HG03064 (cell line): ENCODE results near the gene CHAF1A.

Source experiments
- ATAC-seq: cut with Tn5 transposase; IDR thresholded peaks from one replicate; pipeline ENCODE4 v1.9.1; 2021; ENCODE audit warnings: low read depth; ENCODE audit not compliant: unreplicated experiment

Gene CHAF1A

DNA sequence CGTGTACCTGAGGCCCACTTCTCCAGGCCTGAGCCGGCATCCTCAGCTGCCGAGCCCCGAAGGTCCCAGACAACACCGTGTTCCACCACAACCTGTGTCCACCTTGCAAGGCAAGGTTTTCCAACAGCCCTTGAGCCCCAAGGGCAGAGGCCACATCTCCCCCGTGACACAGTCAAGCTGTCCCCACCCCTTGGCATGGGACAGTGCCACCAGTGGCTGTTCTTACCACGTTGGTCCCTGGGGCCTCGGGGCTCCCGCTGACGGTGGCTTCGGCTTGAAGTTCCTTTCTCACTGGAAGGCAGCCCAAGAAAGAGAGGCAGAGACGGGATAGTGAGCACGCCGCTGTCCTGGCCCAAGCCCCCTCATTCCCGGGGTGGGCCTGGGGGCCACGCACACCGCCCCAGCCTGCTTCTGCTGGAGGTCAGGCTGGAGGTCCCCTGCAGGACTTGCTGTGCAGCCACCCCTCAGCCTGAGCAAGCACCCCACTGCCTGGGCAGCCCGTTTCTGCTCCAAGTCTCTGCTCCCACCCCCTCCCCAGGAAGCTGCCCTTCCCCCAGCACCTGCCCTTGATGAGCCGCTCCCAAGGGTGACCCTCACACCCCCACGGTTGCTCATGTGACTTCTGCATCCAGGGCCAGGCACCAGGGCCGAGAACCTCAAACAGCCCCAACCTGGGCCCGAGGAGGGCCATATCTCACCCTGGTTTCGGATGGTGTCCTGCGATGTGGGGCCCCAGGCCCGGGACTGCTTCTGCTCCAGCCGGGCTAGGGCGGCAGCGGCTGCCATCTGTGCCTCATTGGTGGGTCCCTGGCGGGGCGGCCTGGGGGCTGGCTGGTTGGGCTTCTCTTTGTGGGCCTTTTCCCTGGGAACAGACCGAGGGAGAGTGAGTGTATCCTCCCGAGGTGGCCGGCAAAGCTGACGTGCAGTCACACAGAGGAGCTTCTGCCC is 51.1 kb downstream of the CHAF1A start:
- ATAC-seq: no peak

DNA sequence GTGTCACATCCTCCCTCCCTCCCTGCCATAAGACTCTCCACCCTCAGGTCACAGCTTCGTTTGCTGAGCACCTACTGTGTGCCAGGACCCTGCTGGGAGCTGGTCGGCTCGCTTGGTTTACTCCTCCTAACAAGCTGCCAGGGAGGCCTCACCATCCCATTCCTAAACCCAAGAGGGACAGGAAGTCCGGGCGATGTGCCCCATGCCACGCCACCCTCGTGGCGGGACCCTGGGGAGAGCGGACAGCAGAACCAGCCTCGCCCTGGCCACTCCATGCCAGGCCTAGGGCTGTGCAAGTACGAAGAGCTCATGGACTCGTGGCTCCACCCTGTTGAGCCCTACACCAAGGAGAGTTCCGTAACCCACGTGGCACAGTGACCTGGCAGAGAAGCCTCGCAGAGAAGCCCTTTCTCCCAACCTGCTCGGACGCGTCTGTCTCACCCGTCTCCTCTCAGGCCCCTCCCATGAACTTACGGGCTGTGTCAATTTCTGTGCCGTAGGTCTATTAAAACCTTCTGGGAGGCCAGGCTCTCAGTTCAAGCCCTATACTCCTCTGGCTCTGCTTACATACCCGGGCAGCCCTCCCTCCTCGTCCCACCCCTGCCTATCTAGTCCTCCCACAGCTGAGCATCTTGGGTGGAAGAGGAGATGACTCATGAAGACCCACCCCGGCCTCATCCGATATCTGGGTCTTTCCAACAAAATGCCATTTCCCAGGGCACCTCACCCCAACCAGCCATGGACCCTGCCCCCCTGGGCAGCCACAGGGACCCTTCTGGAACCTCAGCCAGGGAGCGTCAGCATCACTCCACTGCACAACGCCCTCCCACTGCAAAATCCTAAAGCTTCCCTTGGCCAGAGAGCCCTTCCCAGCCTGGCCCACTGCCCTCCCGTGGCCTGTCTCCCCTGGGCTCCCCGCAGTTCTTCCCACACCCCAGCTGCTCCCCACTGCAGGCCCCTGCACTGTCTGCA is 52.6 kb downstream of the CHAF1A start:
- ATAC-seq: no peak

DNA sequence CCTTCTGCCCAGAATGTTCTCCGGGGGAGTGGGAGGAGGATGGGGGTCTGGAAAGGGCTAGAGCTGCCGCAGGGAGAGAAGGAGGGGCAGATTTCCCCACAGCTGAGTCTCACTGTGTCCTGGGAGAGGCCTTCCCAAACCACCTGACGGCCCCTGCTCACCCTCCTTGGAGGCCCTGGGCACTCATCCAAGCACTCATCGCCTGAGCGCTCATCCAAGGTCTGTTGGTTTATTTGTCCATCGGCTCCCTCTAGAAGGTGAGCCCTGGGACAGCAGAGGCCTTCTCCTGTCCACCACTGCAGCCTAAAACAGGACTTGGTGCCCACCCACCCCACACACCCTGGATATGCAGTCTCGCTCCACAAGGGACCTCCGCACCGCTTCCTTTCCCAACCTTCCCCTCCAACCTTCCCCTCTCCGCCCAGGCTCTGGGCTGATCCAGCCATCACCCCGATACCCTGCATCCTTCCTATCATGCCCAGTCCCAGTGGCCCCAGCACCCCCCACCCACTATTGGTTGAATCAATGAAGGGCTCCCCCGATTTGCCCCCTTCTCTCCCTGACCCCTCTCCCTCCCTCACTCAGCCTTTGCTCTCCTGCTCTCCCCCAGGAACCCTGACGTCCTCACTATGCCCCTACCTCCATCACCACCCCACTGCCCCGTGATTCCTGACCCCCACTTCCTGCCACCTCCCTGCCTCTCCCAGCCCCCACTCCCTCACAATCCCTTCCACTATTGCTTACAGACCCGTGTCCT is 53.5 kb downstream of the CHAF1A start:
- no peak for ATAC-seq

DNA sequence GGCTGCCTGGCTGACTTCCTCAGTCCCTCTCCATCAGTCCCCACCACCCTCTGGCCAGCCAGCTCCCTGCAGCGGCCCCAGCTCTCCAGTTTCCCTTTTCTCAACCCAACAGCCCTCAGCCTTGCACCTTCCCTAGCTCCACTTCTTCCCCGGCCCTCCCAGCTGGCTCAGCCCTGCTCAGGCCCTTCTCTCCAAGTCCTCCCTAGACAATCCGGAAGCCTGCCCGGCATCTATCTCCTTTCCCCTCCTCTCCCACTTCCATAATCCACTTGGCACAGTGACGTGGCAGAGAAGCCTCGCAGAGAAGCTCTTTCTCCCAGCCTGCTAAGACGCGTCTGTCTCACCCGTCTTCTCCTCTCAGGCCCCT is 54.0 kb downstream of the CHAF1A start:
- ATAC-seq: no peak

DNA sequence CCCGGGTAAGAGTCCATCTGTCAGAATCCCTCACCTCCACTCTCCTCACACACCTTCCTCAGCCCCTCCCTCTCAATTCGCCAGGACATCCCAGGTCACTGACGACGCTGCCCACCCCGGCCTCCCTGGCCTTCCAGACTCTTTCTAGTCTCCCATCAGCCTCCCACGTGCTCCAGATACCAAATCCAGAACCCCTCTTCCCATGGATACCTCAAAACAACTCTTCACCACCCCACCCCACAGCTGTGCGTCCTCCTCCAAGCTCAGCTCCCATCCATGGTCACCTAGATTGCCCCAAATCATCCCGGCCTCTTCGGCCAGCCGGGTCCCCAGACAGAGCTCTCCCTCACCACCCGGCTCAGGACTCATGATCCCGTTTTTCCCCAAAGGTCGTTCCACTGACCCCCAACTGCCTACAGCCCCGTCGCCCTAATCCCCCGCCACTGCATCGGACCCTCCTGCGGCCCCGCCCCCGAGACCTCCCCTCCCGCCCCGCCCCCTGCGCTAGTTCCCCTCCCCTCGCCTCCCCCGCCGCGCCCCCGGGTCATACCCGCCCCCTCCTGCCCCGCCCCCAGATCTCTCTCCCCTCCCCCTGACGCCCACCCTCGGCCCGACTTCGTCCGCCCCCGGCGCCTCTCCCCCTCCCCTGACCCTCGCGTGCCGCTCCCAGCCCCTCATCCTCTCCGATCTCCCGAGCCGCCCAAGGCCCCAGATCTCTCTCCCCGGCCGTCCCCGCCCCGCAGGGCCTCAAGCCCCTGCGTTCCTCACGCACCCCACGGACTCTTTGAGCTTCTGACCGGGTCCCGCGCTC is 54.6 kb downstream of the CHAF1A start:
- no peak for ATAC-seq

DNA sequence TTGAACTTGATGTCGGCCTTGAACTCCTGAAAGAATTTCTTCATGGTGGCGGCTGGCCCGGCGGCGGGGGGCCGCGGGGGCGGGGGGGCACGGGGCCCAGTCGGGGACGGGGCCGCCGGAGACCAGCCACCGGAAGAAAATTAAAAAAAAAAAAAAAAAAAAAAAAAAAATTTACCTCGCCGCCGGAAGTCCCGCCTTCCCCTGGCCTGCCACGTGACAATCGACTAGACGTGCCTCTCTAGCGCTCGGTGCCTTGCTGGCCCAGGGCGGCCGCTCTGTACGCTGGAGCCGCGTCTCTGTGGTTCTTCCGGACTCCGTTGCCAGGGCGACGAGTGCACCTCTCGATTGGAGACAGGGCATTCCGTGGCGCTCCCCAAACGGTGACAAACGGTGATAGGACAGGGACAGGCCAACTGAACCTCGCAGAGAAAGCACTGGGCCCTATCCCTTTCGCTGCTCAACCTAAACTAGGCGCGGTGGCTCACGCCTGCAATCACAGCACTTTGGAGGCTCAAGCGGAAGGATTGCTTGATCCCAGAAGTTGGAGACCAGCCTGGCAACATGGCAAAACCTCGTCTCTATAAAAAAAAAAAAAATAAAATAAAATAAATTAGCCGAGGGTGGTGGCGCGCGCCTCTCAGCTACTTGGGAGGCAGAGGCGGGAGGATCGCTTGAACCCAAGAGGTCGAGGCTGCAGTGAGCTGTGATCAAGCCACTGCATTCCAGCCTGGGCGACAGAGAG is 55.4 kb downstream of the CHAF1A start, which contains the start of gene UBXN6:
UBXN6 (minus strand) TSS at position 141 of the 742 bp plus-strand sequence; CDS start at position 44, 97 bp downstream.
- peak; percentile 70 for ATAC-seq

DNA sequence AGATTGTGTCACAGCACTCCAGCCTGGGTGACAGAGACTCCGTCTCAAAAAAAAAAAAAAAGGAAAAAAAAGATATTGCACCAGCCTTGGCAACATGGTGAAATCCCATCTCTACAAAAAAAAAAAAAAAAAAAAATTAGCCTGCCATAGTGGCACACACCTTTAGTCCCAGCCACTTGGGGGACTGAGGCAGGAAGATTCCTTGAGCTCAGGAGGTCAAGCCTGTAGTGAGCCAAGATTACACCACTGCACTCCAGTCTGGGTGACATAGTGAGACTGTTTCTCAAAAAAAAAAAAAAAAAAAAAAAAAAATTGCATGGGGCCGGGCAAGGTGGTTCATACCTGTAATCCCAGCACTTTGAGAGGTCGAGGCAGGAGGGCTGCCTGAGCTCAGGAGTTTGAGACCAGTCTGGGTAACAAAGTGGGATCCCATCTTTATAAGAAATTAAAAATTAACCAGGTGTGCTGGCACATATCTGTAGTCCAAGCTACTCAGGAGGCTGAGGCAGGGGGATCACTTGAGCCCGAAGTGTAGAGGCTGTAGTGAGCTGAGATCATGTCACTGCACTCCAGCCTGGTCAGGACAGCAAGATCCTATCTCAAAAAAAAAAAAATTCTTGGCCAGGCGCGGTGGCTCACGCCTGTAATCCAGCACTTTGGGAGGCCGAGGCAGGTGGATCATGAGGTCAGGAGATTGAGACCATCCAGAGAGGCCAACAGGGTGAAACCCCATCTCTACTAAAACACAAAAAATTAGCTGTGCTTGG is 62.6 kb downstream of the CHAF1A start:
- no peak for ATAC-seq

DNA sequence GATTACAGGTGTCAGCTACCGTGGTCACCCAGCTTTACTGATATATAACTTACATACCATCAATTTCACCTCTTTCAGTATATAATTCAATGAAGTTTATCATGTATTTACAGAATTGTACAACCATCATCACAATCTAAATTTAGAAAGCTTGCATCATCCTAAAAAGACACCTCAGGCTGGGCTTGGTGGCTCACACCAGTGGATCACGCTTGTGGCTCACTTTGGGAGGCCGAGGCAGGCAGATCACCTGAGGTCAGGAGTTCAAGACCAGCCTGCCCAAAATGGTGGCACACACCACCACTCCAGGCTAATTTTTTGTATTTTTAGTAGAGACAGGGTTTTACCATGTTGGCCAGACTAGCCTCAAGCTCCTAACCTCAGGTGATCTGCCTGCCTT is 65.4 kb downstream of the CHAF1A start:
- ATAC-seq: no peak

DNA sequence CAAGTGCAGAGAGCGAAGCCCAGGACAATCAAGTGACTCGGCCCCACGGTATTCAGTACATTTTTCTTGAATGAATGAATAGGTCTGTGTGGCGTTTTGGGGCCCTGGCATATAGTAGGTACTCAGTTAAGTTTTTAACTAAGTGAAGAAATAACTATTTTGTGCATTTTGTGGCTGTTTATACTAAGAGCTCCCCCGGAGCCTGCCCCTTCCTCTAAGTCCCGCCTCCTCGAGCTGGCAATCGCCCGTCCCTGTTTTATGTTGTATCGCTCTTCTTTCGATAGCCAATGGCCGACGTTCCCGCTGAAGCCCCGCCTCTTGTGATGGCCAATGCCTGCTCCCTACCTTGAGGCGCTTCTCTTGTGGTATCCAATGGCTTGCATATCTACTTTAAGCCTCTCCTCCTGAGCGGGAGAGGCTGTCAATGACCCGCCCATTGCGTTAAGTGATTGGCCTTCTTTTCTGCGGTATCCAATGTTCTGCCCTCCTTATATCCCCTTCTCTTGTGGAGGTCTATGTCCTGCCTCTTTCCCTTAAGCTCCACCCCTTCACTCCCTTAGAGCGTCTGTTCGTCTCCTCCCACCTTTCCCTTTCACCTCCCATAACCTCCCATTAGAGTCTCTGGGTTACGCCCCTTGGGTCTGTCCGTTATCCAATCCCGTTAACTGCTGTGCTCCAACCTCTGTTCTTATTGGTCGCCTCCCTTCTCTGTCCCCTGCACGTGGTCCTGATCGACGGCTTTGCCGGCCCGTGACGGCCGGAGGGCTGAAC is 69.1 kb downstream of the CHAF1A start:
- ATAC-seq: peak; percentile 80

DNA sequence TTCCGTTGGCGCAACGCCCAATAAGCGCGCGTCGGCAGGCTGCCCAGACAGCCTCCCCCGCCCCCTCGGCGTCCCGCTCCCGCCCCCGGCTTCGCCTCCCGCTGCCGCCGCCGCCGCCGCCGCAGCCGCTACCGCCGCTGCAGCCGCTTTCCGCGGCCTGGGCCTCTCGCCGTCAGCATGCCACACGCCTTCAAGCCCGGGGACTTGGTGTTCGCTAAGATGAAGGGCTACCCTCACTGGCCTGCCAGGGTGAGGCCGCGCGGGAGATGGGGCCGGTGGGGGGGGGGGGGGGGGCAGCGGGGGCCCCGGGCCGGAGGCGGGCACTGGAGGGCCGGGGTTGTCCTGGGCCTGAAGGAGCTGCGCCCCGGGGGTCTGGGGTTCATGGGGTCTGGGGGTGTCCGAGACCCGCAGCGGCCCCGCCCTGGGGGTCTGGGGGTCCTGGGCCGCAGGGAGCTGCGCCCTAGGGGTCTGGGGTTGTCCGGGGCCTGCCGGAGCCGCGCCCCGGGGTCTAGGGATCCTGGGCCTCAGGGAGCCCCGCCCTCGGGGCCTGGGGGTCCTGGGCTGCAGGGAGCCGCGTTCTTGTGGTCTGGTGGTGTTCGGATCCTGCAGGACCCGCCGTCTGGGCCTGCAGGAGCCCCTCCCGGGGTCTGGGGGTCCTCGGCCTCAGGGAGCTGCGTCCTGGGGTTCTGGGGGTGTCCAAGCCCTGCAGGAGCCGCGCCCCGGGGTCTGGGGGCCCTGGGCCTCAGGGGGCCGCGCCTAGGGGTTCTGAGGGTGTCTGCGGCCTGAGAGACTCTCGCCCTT is 69.9 kb downstream of the CHAF1A start, which contains the start of gene HDGFL2:
HDGFL2 (plus strand) TSS at position 124 of the 801 bp plus-strand sequence; CDS start at position 178, 54 bp downstream.
- ATAC-seq: no peak

DNA sequence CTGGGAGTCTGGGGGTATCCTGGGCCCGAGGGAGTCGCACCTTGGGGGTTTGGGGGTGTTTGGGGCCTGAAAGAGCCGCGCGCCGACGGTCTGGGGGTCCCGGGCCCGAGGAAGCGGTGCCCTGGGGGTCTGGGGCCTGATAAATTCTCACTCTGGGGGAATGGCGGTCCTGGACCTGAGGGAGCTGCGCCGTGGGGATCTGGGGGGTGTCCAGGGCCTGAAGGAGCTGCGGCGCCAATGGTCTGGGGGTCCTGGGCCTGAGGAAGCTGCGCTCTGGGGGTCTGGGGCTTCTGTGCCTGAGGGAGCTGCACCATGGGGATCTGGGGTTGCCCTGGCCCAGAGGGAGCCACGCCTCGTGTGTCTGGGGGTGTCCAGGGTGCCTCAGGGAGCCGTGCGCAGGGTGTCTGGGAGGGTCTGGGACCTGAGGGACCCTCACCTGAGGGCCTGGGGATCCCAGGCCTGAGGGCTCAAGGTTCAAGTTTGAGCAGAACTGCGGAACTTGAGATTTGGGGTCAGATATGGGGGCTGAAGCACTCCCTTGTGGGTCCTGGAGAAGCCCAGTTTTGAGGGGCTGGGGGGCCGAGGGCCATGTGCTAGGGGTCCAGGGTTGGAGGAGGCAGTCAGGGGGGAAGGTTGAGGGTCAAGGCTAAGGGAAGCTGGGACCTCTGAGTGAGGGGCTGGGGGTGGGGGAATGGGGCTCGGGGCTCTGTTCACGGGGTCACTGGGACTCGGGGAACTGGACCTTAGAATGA is 70.7 kb downstream of the CHAF1A start:
- ATAC-seq: no peak

DNA sequence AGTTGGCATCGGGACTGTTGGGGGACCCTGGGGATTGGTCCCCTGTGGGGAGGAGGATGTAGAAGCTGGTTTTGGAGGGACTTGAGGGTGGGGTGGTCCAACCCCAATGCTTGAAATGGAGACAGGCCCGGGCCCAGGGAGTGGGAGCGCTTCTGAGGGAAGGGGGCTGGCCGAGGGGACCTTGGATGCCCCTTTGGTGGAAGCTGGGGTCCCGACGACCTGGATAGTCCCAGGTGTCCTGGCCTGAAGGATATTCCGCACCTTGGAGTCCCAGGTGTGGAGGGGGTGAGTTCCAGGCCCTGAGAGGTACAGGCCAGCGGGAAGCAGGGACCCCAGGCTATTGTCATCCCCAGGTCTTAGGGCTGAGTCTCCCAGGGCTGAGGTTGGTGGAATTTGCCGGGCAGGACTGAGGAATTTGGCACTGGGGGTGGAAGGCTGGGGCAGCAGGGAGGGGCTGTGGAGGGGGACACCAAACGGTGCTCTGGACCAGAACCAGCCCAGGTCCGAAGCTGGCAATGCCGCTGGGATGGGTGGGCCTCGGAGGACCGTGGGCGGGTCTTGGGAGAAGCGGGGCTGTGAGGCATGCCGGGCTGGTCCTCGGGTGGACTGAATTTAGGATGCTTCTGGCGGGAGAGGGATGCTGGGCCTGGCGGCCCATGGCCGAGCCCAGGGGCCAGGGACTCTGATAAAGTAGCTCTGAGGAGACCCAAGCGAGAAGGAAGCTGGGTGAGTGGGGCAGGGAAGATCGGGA is 71.5 kb downstream of the CHAF1A start:
- ATAC-seq: no peak

DNA sequence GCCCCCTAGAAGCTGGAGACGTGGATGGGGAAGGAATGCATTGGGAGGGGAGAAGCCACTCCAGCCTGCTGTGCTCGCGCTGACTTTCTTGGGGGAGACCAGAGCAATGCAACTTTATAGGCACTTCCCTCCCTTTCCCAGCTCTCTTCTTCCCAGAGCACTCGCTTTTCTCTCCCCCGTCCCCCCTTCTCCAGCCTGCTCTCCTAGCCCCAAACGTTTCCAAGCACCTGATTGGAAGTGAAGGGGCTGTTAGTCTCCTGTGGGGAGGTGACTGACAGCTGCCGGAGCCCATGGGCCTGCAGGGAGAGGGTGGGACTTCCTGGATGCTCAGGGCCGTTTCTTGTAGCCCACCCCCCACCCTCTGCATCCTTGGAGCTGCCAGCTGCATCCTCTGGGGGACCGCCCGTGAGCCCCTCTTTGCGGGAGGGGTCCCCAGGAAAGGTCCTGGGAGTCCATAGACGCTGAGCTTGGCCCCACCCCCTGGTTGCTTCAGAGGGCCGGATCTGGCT is 72.1 kb downstream of the CHAF1A start:
- no peak for ATAC-seq

DNA sequence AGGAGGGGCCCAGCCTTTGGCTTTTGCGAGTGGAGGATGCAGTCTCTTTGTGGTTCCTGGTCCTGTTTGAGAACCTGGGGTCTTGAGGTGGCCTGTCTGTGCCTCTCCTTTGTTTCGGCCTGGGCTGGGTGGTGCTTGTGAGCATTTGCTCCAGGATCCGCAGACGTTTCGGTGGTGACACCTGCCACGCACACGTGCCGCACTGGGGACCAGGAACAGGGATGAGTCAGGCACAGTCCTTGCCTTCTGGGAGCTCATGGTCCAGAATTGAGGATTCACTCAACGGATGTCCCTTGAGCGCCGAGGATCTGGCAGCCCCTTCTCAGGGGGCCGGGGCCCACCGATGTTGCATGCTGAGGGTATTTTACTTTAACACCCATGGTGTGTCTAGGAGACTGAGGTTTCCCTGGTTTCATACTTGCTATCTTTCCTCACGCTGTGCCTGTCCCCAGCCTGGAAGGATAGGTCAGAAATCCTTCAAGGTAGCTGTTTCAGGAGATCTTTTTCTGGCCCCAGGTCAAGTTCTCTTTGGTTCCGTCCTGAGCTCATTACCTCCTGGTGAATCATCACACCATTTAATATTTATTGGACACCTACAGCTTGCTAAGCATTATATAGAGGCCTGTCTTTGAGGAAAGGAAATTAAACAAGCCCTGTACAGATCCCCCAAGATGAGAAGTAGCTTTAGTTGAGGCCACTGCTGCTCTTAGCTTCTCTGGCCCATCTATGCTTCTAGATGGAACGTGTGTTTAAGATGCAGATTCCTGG is 74.8 kb downstream of the CHAF1A start:
- no peak for ATAC-seq
